Neural cell (in vitro differentiated cells): ENCODE results near the gene LYRM2. TPM values are rescaled to one million over a fixed set of nuclear protein-coding genes. Genes with fewer than 3 reads are reported as not detected.

ENCODE experiments used
- H2AFZ ChIP-seq: fragments of 200-600, 300-800 bp; sonication (generic), shearing (Covaris generic); 2 replicates; pipeline ENCODE4 v1.6.0; 2014; ENCODE audit warnings: low read depth, mild to moderate bottlenecking, antibody characterized with exemption, low read length, moderate library complexity
- H3F3A ChIP-seq: fragments of 200-600 bp; shearing (Covaris generic); 2 replicates; pipeline ENCODE4 v1.6.1; 2016; ENCODE audit warnings: mild to moderate bottlenecking, moderate library complexity, mixed read lengths, antibody characterized with exemption, low read length; ENCODE audit not compliant: insufficient read depth, poor library complexity, severe bottlenecking
- H3K27ac ChIP-seq: fragments of 200-600, 300-800 bp; sonication (generic), shearing (Covaris generic); 2 replicates; pipeline ENCODE4 v1.5.1; 2014; ENCODE audit warnings: mild to moderate bottlenecking, low read length, moderate library complexity
- H3K27me3 ChIP-seq: fragments of 300-800, 200-600 bp; sonication (generic), shearing (Covaris generic); 2 replicates; pipeline ENCODE4 v1.6.0; 2014; ENCODE audit warnings: mild to moderate bottlenecking, low read depth, low read length, moderate library complexity; ENCODE audit not compliant: insufficient read depth
- H3K36me3 ChIP-seq: fragments of 300-800, 200-600 bp; sonication (generic), shearing (Covaris generic); 2 replicates; pipeline ENCODE4 v1.5.1; 2014; ENCODE audit warnings: mild to moderate bottlenecking, antibody characterized with exemption, low read length, moderate library complexity; ENCODE audit not compliant: insufficient read depth
- H3K4me2 ChIP-seq: fragments of 300-800, 200-600 bp; sonication (generic), shearing (Covaris generic); 2 replicates; pipeline ENCODE4 v1.6.0; 2014; ENCODE audit warnings: mild to moderate bottlenecking, low read length
- H3K4me3 ChIP-seq: fragments of 300-800, 200-600 bp; sonication (generic), shearing (Covaris generic); 2 replicates; pipeline ENCODE4 v1.5.1; 2014; ENCODE audit warnings: mild to moderate bottlenecking, low read length, moderate library complexity
- H3K79me2 ChIP-seq: fragments of 200-600 bp; shearing (Covaris generic); replicated peaks from 2 replicates; pipeline ENCODE4 v1.6.0; 2014; ENCODE audit warnings: mild to moderate bottlenecking, low read length, moderate library complexity; ENCODE audit not compliant: insufficient read depth
- H3K9ac ChIP-seq: fragments of 300-800, 200-600 bp; sonication (generic), shearing (Covaris generic); 2 replicates; pipeline ENCODE4 v1.6.1; 2016; ENCODE audit warnings: mild to moderate bottlenecking, low read length, mixed read lengths
- H3K9me2 ChIP-seq: fragments of 200-600 bp; shearing (Covaris generic); 2 replicates; pipeline ENCODE4 v1.6.1; 2016; ENCODE audit warnings: mild to moderate bottlenecking, low read length, mixed read lengths; ENCODE audit not compliant: insufficient read depth
- H3K9me3 ChIP-seq: fragments of 200-600, 300-800 bp; sonication (generic), shearing (Covaris generic); 2 replicates; pipeline ENCODE4 v1.6.1; 2016; ENCODE audit warnings: mild to moderate bottlenecking, mixed run types, low read length, moderate library complexity, mixed read lengths
- H4K20me1 ChIP-seq: fragments of 200-600 bp; shearing (Covaris generic); 2 replicates; pipeline ENCODE4 v1.6.1; 2016; ENCODE audit warnings: mild to moderate bottlenecking, mixed run types; ENCODE audit not compliant: insufficient read depth
- CTCF ChIP-seq: fragments of 450-650 bp; IDR thresholded peaks from 2 replicates; pipeline ENCODE4 v1.5.1; 2014; ENCODE audit warnings: antibody characterized with exemption, mild to moderate bottlenecking, moderate library complexity; ENCODE audit not compliant: poor library complexity, severe bottlenecking
- EP300 ChIP-seq: fragments of 450-650 bp; conservative IDR thresholded peaks from 2 replicates; pipeline ENCODE4 v1.6.1; 2014; ENCODE audit warnings: antibody characterized with exemption, mild to moderate bottlenecking, moderate library complexity; ENCODE audit not compliant: poor library complexity, severe bottlenecking
- EZH2 ChIP-seq: fragments of 200-600, 300-800 bp; shearing (Covaris generic), sonication (generic); IDR thresholded peaks from 2 replicates; pipeline ENCODE4 v1.6.1; 2014; ENCODE audit warnings: antibody characterized with exemption, low read length, borderline replicate concordance, mild to moderate bottlenecking; ENCODE audit not compliant: insufficient read depth, poor library complexity, severe bottlenecking
- MXI1 ChIP-seq: fragments of 450-650 bp; conservative IDR thresholded peaks from 2 replicates; pipeline ENCODE4 v1.6.1; 2014; ENCODE audit warnings: antibody characterized with exemption, mild to moderate bottlenecking; ENCODE audit not compliant: poor library complexity, severe bottlenecking
- POLR2AphosphoS5 ChIP-seq: IDR thresholded peaks from 2 replicates; pipeline ENCODE4 v1.6.1; 2012
- RAD21 ChIP-seq: fragments of 450-650 bp; conservative IDR thresholded peaks from 2 replicates; pipeline ENCODE4 v1.6.1; 2014; ENCODE audit warnings: antibody characterized with exemption, mild to moderate bottlenecking, moderate library complexity
- REST ChIP-seq: IDR thresholded peaks from 2 replicates; pipeline ENCODE4 v1.6.1; 2012; ENCODE audit warnings: borderline replicate concordance
- SMC3 ChIP-seq: fragments of 450-650 bp; conservative IDR thresholded peaks from 2 replicates; pipeline ENCODE4 v1.6.1; 2014; ENCODE audit warnings: antibody characterized with exemption, mild to moderate bottlenecking, moderate library complexity; ENCODE audit not compliant: poor library complexity
- TAF1 ChIP-seq: IDR thresholded peaks from 2 replicates; pipeline ENCODE4 v1.6.1; 2012; ENCODE audit warnings: low read depth
- polyA plus RNA-seq: library from polyadenylated mRNA; depleted of rRNA; stranded (reverse); fragments of >200 nt; gene quantifications from 2 replicates; pipeline ENCODE4 v1.2.3, GENCODE V29; 2014

The LYRM2 gene
- polyA plus RNA-seq, 1 donor from 2014 or later: 25.5 TPM

GRCh38 chr6:89555031-89555430 lies 83.5 kb downstream of the LYRM2 start:
- H3K79me2 ChIP-seq: peaks cover 3% of the 10 kb centered on the region
- no peak for TF ChIP-seq POLR2AphosphoS5
- TF ChIP-seq EP300: no peak
- TF ChIP-seq TAF1: no peak
- TF ChIP-seq EZH2: no peak
- TF ChIP-seq REST: no peak
- TF ChIP-seq SMC3: no peak
- no peak for TF ChIP-seq MXI1
- TF ChIP-seq CTCF: no peak
- TF ChIP-seq RAD21: no peak
- no peaks in the 10 kb centered on the region for H3K27me3 ChIP-seq
- no peak overlapping the region for H3K27ac ChIP-seq
- no peaks in the 10 kb centered on the region for H3K9me2 ChIP-seq
- H3K9ac ChIP-seq: no peak overlapping the region
- H3K4me3 ChIP-seq: no peak overlapping the region
- no peak overlapping the region for H2AFZ ChIP-seq
- H3K36me3 ChIP-seq: no peaks in the 10 kb centered on the region
- no peak overlapping the region for H3K4me2 ChIP-seq
- peaks cover 5% of the 10 kb centered on the region for H3F3A ChIP-seq
- no peaks in the 10 kb centered on the region for H3K9me3 ChIP-seq
- H4K20me1 ChIP-seq: no peaks in the 10 kb centered on the region

- no peak overlapping the region for H3K4me3 ChIP-seq
- H3K27me3 ChIP-seq: no peaks in the 10 kb centered on the region
- peak overlapping the region; percentile 61 for H3K27ac ChIP-seq
- H3F3A ChIP-seq: peaks cover 5% of the 10 kb centered on the region
- no peaks in the 10 kb centered on the region for H3K36me3 ChIP-seq
- no peak overlapping the region for H3K9ac ChIP-seq
- H3K4me2 ChIP-seq: no peak overlapping the region
- H3K9me2 ChIP-seq: no peaks in the 10 kb centered on the region
- H4K20me1 ChIP-seq: no peaks in the 10 kb centered on the region
- TF ChIP-seq REST: no peak
- TF ChIP-seq EZH2: no peak
- TF ChIP-seq SMC3: no peak
- TF ChIP-seq MXI1: no peak
- no peak for TF ChIP-seq CTCF
- TF ChIP-seq EP300: no peak
- TF ChIP-seq POLR2AphosphoS5: no peak
- no peak overlapping the region for H2AFZ ChIP-seq
- H3K9me3 ChIP-seq: no peaks in the 10 kb centered on the region
- peaks cover 3% of the 10 kb centered on the region for H3K79me2 ChIP-seq
These were observed 84.4 kb downstream of the LYRM2 start for GRCh38 chr6:89554106-89554505.
